Posterior vena cava (tissue), 2 donors: ENCODE measurements around the gene BTNL8. TPM values are rescaled to one million over a fixed set of nuclear protein-coding genes. Genes with fewer than 3 reads are reported as not detected.

ENCODE experiments used
- DNase-seq: peaks from one replicate; pipeline ENCODE4 v3.0.0-alpha.2; 2020; ENCODE audit warnings: low spot score
- intact Hi-C, 2 donors: fragments of 100-400 bp; cut with DNase I; formaldehyde crosslinking; loops; one replicate each; pipeline versions ENCODE4 v1.14.1 to v1.14.2; 2022 to 2023
- long read RNA-seq, 2 donors: library from polyadenylated mRNA; unstranded; transcript quantifications; one replicate each; pipeline ENCODE4 v2.0.0, GENCODE V29; 2020 to 2021
- total RNA-seq, 2 donors: library from RNA; stranded (reverse); fragmentation: NEBNext Ultra II Directional; extraction: Animal tissue kit (Norgen Biotek cat#: 25700); gene quantifications; one replicate each; pipeline ENCODE4 v1.2.1, GENCODE V29; 2021
- donor health status: DM: yes; HTN: yes; CAD: no.
- donor health status: DM: yes; HTN: yes; CAD: no.

The BTNL8 gene, protein sequence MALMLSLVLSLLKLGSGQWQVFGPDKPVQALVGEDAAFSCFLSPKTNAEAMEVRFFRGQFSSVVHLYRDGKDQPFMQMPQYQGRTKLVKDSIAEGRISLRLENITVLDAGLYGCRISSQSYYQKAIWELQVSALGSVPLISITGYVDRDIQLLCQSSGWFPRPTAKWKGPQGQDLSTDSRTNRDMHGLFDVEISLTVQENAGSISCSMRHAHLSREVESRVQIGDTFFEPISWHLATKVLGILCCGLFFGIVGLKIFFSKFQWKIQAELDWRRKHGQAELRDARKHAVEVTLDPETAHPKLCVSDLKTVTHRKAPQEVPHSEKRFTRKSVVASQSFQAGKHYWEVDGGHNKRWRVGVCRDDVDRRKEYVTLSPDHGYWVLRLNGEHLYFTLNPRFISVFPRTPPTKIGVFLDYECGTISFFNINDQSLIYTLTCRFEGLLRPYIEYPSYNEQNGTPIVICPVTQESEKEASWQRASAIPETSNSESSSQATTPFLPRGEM
- total RNA-seq = not detected
- long read RNA-seq, donor 1 = 0 reads
- long read RNA-seq, donor 2 = 0 reads

- DNase-seq = no peak
- intact Hi-C loops = loop anchor here in 1 of 2 donors (5.0 kb wide), 1 partner anchor 336 kb away; no protein-coding TSS in a partner anchor
Observed at GRCh38 chr5:180898621-180899246, at the start of gene BTNL8. Gene BTNL8, plus strand, starts transcription at chr5:180899159. Its CDS starts 152 bp downstream, at chr5:180899311.

GRCh38 chr5:180849827-180850226 lies 49.1 kb upstream of the BTNL8 start:
- intact Hi-C loops = no loop called here
- no peak for DNase-seq

DNA sequence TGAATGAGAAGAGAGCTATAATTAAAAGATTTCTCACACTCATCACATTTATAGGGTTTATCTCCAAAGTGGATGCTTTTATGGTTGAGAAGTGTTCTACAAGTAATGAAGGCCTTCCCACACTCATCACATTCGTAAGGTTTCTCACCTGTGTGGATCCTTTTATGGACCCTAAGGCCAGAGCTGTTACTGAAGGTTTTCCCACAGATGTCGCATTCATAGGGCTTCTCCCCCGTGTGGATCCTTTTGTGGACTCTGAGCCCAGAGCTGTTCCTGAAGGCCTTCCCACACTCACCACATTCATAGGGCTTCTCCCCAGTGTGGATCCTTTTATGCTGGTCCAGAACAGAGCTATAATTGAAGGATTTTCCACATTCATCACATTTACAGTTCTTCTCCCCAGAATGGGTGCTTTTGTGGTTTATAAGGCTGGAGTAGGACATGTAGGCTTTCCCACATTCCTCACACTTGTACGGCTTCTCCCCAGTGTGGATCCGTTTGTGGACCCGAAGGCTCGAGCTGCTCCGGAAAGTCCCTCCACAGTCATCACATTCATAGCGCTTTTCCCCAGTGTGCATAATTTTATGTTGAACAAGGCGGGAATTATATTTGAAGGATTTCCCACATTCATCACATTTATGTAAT lies 48.4 kb upstream of the BTNL8 start:
- intact Hi-C loops = no loop called here

DNA sequence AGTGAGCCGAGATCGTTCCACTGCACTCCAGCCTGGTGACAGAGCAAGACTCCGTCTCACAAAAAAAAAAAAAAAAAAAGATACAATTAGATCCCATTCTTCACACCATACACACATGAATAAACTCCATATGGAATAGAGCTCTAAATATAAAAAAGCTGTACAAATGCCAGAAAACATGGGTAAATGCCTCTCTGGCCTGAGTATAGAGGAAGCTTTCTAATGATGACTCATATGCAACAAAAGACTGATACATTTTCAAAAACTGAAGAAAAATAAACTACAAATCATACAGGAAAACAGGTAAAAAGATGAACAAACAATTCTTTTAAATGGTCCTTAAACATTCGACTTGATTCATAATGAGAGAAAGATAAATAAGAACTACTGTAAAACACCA lies 46.5 kb upstream of the BTNL8 start:
- DNase-seq = no peak
- intact Hi-C loops = no loop called here

More for the DNA sequence above, 48.4 kb upstream of the BTNL8 start:
- DNase-seq = no peak

DNA sequence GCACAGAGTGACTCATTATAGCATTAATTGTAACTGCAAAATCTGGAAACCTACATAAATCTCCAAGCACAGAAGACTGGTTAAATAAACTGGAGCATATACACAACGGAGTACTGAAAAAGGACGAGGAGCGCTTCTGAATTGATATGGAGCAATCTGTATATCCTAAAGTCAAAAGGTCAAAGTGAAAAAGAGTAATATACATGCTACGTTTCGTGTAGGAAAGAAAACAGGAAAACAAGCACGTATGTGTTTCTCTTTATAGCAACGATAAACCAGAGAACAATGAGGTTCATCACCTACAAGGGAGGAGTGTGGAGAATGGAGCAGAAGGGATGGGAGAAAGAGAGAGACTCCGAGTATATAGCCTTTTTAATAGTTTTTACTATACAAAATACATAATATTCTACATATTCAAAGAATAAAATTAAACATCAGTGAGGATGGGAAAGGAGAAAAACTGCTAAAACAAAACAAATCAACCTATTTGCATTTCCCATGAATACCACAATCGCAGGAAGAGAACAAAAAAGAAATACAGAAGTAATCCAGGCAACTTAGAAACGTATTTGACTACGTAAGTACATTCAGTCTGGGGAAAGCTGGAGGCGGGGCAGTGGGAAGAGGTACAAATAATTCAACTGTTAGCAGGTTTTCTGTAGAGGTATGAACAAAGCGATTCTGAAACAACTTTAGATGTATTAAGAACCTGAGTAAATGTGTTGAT lies 45.7 kb upstream of the BTNL8 start:
- intact Hi-C loops = no loop called here
- no peak for DNase-seq

DNA sequence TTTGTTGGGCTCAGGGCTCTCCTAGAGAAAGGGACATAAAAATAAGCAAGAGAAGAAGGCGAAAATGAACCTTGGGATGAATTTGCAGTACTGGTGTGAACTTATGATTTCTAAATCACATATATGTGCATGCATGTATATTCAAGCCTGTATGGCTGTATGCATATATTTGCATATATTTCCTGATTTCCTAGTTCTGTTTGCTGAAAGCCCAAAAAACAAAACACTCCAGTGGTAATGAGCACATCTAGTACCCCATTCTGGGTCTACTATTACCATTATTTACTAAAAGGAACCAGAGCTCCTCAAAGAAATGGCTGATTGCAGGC lies 45.1 kb upstream of the BTNL8 start:
- DNase-seq = no peak
- intact Hi-C loops = no loop called here

- intact Hi-C loops = no loop called here
- no peak for DNase-seq
Observed at GRCh38 chr5:180858586-180858985, 40.4 kb upstream of the BTNL8 start.

DNA sequence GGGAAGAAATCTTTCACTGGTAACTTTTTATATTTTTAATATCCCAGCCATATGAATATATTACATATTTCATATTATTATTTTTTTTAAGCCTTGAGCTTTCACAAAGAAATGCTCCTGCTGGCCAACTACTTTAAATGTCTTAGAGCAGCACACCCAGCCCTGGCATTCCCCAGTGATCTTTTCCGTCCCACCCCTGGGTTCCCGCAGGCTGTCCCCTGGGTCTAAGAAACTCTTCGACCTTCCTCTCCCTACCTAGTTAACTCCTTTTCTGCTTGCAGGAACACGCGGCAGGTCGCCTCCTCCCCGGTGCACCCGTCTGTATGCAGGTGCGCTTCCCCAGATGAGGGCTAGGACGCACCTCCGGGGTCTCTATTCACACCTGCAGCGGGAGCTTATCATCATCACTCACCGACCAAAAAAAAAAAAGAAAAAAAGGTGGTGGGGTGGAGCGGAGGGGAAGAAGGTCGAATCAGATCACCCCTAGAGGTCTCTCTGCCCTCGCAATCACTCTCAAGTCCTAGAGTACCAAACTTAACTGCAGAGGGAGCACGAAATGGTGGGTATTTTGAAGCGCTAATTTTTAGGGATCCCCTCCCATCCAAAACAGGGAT lies 38.6 kb upstream of the BTNL8 start:
- peak; percentile 80 for DNase-seq
- intact Hi-C loops = loop anchor here (2.0 to 10.0 kb wide), 3 partner anchors 30 to 384 kb away; partner anchors contain the start of gene RACK1 (in 1 of the 2)

DNA sequence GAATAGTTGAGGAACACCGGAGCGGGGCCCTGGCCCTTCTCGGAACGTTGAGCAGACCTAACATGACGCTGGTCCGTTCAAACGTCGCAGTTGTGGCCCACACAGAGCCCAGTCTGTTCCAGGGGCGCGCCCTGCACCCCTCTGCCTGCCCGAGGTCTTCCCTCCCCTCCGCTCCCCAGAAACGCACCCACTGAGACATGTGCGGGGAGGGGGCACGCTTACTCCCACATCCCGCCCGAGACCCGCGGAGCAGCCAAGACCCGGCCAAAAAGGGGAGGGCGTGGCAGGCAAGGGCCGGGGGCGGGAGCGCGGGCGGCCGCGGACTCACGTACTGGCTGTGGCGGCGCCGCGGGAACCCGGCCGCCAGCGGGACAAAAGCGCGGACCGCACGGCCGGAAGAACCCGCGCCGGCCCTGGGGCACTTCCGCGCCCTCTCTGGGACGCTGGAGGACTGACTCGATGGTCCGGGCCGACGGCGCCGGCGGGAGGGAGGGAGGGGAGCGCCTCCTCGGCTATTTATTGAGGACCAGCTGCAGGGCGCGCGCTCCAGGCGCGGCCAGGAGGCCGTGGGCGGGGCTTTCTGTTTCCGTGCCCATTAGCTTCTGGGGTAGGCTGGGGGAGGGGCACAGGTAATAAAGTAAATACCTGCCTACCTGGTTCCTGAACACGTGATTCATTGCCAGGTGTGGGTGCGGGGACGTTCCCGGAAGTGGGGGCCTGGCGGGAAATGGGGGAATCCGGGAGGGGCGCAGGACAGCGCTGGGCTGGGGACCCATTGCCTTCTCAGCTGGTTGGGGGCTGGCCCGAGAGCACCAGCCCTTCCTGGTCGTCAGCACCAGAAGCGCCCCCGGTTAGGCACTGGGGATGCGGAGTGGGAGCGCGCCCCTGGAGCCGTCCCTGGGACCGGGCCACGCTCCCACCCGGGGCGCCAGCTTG lies 37.8 kb upstream of the BTNL8 start, which contains the start of gene ZFP62:
ZFP62 (minus strand) TSS at position 390 of the 936 bp plus-strand sequence; CDS start at position 333, 57 bp downstream.
- intact Hi-C loops = loop anchor here (2.0 to 10.0 kb wide), 3 partner anchors 30 to 384 kb away; partner anchors contain the start of gene RACK1 (in 1 of the 2)
- DNase-seq = peak; percentile 97

DNA sequence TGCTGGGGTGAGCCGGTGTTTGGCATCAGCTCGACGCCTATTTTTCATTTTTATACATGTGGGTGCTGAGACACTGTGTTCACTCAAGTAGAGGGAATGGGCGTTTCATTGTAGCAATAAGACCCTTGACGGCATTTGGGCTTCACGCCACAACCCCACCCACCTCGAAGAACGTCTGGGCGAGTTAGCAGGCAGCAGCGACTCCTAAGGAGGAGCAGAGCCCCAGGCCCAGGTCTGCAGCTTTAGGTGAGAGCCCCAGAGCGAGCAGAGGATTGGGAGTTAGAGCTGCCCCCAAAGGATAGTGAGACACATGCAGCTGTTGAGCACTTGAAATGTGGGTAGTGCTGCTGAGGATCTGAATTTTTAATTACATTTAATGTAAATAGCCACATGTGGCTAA lies 36.3 kb upstream of the BTNL8 start:
- no peak for DNase-seq
- intact Hi-C loops = loop anchor here in 1 of 2 donors (10.0 kb wide), 2 partner anchors 78 to 382 kb away; partner anchors contain the start of gene RACK1

GRCh38 chr5:180865981-180866695 lies 32.8 kb upstream of the BTNL8 start:
- intact Hi-C loops = loop anchor here in 1 of 2 donors (10.0 kb wide), 2 partner anchors 81 to 379 kb away; partner anchors contain the start of gene RACK1
- no peak for DNase-seq

DNA sequence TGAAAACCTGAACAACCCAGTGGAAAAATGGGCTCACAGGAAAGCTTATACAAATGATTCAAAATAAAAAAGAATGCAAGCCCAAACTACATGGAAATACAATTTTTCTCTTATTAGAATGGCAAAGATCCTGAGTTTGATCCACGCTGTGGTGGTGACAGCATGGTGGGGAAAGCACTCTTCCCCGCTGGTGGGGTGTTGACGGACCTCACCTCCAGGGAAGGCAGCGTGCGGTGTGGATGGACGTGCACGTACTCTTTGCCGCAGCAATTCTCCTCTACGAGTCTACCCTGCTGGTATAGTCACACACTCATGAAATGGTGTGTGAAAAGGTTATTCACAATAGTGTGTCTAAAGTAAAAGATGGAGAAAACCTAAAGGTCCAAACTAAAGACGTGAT lies 32.0 kb upstream of the BTNL8 start:
- intact Hi-C loops = loop anchor here in 1 of 2 donors (10.0 kb wide), 2 partner anchors 82 to 378 kb away; partner anchors contain the start of gene RACK1
- no peak for DNase-seq

- intact Hi-C loops = loop anchor here in 1 of 2 donors (10.0 kb wide), 2 partner anchors 84 to 376 kb away; partner anchors contain the start of gene RACK1
- DNase-seq = peak; percentile 93
Observed at GRCh38 chr5:180868960-180869359, 30.0 kb upstream of the BTNL8 start.

GRCh38 chr5:180869587-180869986 lies 29.4 kb upstream of the BTNL8 start:
- intact Hi-C loops = loop anchor here in 1 of 2 donors (10.0 kb wide), 2 partner anchors 85 to 375 kb away; partner anchors contain the start of gene RACK1
- DNase-seq = no peak

- intact Hi-C loops = no loop called here
- no peak for DNase-seq
Observed at GRCh38 chr5:180870276-180871068, 28.5 kb upstream of the BTNL8 start.

GRCh38 chr5:180872419-180872818 lies 26.5 kb upstream of the BTNL8 start:
- DNase-seq = no peak
- intact Hi-C loops = no loop called here
